ENCODE measurements around the gene UBE2D2.

UBE2D2 gene

GRCh38 chr5:139644001-139644456 is 82.9 kb downstream of the UBE2D2 start:
- TF ChIP-seq Cebpa-rat (IDR thresholded peaks at IDR 0.05): no peak
- Histone ChIP-seq H4K20me1 (peaks cover 0 to 63% (median 20%) of the 10 kb centered on the region in 11 experiments; a peak in 17 of 22 replicates), H3K4me1 (peaks cover 88 to 90% (median 89%) of the 10 kb centered on the region in 10 experiments), H3K27ac (peak overlapping the region in 2 of 11 experiments; percentile 9 to 63; a peak in 3 of 22 replicates), H3K27me3 (peaks cover 0 to 13% (median 0%) of the 10 kb centered on the region in 11 experiments; a peak in 4 of 22 replicates), H3K4me2 (peak overlapping the region; percentile 86 to 99 (median 95)), H3K4me3 (no peak overlapping the region), H3K36me3 (no peaks in the 10 kb centered on the region), H3K9ac (peak overlapping the region in 4 of 11 experiments; percentile 33 to 64 (median 50); a peak in 1 of 22 replicates), H3K9me3 (replicated peaks in 1 of 11) (no peaks in the 10 kb centered on the region)

- Histone ChIP-seq H3K4me2 (peak overlapping the region in 10 of 11 experiments; percentile 15 to 100 (median 99); a peak in 20 of 22 replicates), H3K9me3 (replicated peaks in 1 of 11) (no peaks in the 10 kb centered on the region), H3K9ac (no peak overlapping the region), H3K27ac (no peak overlapping the region), H4K20me1 (peaks cover 0 to 55% (median 16%) of the 10 kb centered on the region in 11 experiments; a peak in 14 of 22 replicates), H3K36me3 (no peaks in the 10 kb centered on the region), H3K4me1 (peaks cover 80 to 83% (median 81%) of the 10 kb centered on the region in 10 experiments), H3K4me3 (no peak overlapping the region), H3K27me3 (peaks cover 0 to 13% (median 0%) of the 10 kb centered on the region in 11 experiments; a peak in 4 of 22 replicates)
- no peak for TF ChIP-seq Cebpa-rat (IDR thresholded peaks at IDR 0.05)
These were observed 83.7 kb downstream of the UBE2D2 start for GRCh38 chr5:139644646-139645429.

GRCh38 chr5:139645430-139645871 is 84.3 kb downstream of the UBE2D2 start:
- no peak overlapping the region for H3K27ac ChIP-seq
- H3K4me2 ChIP-seq: peak overlapping the region; percentile 86 to 100 (median 99); a peak in 20 of 22 replicates
- no peak overlapping the region for H3K9ac ChIP-seq
- peaks cover 74 to 83% (median 77%) of the 10 kb centered on the region in 10 experiments for H3K4me1 ChIP-seq
- H4K20me1 ChIP-seq: peaks cover 0 to 55% (median 15%) of the 10 kb centered on the region in 11 experiments; a peak in 15 of 22 replicates
- H3K27me3 ChIP-seq: peaks cover 0 to 13% (median 0%) of the 10 kb centered on the region in 11 experiments; a peak in 4 of 22 replicates
- no peak overlapping the region for H3K4me3 ChIP-seq
- H3K36me3 ChIP-seq: no peaks in the 10 kb centered on the region
- no peaks in the 10 kb centered on the region for H3K9me3 ChIP-seq (replicated peaks in 1 of 11)
- TF ChIP-seq Cebpa-rat (IDR thresholded peaks at IDR 0.05): no peak

- no peaks in the 10 kb centered on the region for H3K36me3 ChIP-seq
- H3K9me3 ChIP-seq (replicated peaks in 1 of 11): no peaks in the 10 kb centered on the region
- peaks cover 74 to 83% (median 77%) of the 10 kb centered on the region in 10 experiments for H3K4me1 ChIP-seq
- H3K27me3 ChIP-seq: peaks cover 0 to 13% (median 0%) of the 10 kb centered on the region in 11 experiments; a peak in 4 of 22 replicates
- no peak overlapping the region for H3K27ac ChIP-seq
- H3K4me2 ChIP-seq: peak overlapping the region; percentile 86 to 100 (median 99)
- peaks cover 0 to 57% (median 21%) of the 10 kb centered on the region in 11 experiments; a peak in 18 of 22 replicates for H4K20me1 ChIP-seq
- H3K9ac ChIP-seq: no peak overlapping the region; a peak in 1 of 22 replicates
- TF ChIP-seq Cebpa-rat (IDR thresholded peaks at IDR 0.05): no peak
- peak overlapping the region in 1 of 10 experiments; percentile 8; a peak in 1 of 20 replicates for H3K4me3 ChIP-seq
These were observed 85.0 kb downstream of the UBE2D2 start for GRCh38 chr5:139646111-139646510.

GRCh38 chr5:139646912-139647505 is 85.9 kb downstream of the UBE2D2 start:
- Histone ChIP-seq H3K4me3 (peak overlapping the region in 8 of 10 experiments; percentile 8 to 93 (median 87); a peak in 14 of 20 replicates), H3K27ac (no peak overlapping the region), H3K36me3 (no peaks in the 10 kb centered on the region), H3K27me3 (peaks cover 0 to 13% (median 0%) of the 10 kb centered on the region in 11 experiments; a peak in 4 of 22 replicates), H3K9me3 (replicated peaks in 1 of 11) (no peaks in the 10 kb centered on the region), H3K4me2 (peak overlapping the region; percentile 86 to 100 (median 99)), H3K9ac (peak overlapping the region in 6 of 11 experiments; percentile 3 to 90 (median 87); a peak in 11 of 22 replicates), H3K4me1 (peaks cover 74 to 83% (median 77%) of the 10 kb centered on the region in 10 experiments), H4K20me1 (peaks cover 6 to 58% (median 29%) of the 10 kb centered on the region in 11 experiments; a peak in 19 of 22 replicates)
- no peak for TF ChIP-seq Cebpa-rat (IDR thresholded peaks at IDR 0.05)

- Histone ChIP-seq H3K27me3 (peaks cover 0 to 13% (median 0%) of the 10 kb centered on the region in 11 experiments; a peak in 4 of 22 replicates), H3K4me1 (peaks cover 74 to 83% (median 77%) of the 10 kb centered on the region in 10 experiments), H3K9me3 (replicated peaks in 1 of 11) (no peaks in the 10 kb centered on the region), H3K4me2 (peak overlapping the region; percentile 86 to 100 (median 99)), H3K27ac (peak overlapping the region in 3 of 11 experiments; percentile 11 to 89 (median 11); a peak in 3 of 22 replicates), H4K20me1 (peaks cover 13 to 64% (median 35%) of the 10 kb centered on the region in 11 experiments; a peak in 19 of 22 replicates), H3K4me3 (peak overlapping the region; percentile 75 to 93 (median 90)), H3K9ac (peak overlapping the region; percentile 27 to 90 (median 83); a peak in 18 of 22 replicates), H3K36me3 (no peaks in the 10 kb centered on the region)
- TF ChIP-seq Cebpa-rat (IDR thresholded peaks at IDR 0.05): no peak
These were observed 86.5 kb downstream of the UBE2D2 start for GRCh38 chr5:139647506-139648204.

GRCh38 chr5:139648205-139649081 is 87.3 kb downstream of the UBE2D2 start, which contains the start of gene CXXC5:
TSS of gene CXXC5 (plus strand) at chr5:139648349. CDS start at chr5:139680524, 32,175 bp downstream.
- Histone ChIP-seq H3K27ac (peak within 1 kb of the TSS; percentile 69 to 91 (median 84); a peak in 21 of 22 replicates), H3K4me1 (peaks cover 74 to 83% (median 77%) of the 10 kb centered on the region in 10 experiments), H4K20me1 (peaks cover 21 to 68% (median 43%) of the 10 kb centered on the region in 11 experiments; a peak in 20 of 22 replicates)

More at GRCh38 chr5:139648205-139649081, 87.3 kb downstream of the UBE2D2 start, which contains the start of gene CXXC5:
- H3K9ac ChIP-seq: peak within 1 kb of the TSS; percentile 81 to 91 (median 86)
- TF ChIP-seq Cebpa-rat (IDR thresholded peaks at IDR 0.05): no peak
- H3K36me3 ChIP-seq: no peaks in the 10 kb centered on the region
- H3K27me3 ChIP-seq: peaks cover 0 to 13% (median 0%) of the 10 kb centered on the region in 11 experiments; a peak in 4 of 22 replicates
- H3K9me3 ChIP-seq (replicated peaks in 1 of 11): no peaks in the 10 kb centered on the region
- H3K4me2 ChIP-seq: peak within 1 kb of the TSS; percentile 93 to 100 (median 99)
- peak within 1 kb of the TSS; percentile 75 to 93 (median 90) for H3K4me3 ChIP-seq
